NAMALWA (cell line): ENCODE data around the gene CUTA.

Experiments
- DNase-seq: peaks from one replicate; pipeline ENCODE4 v3.0.0-alpha.2; 2015; ENCODE audit warnings: low spot score

CUTA gene, protein sequence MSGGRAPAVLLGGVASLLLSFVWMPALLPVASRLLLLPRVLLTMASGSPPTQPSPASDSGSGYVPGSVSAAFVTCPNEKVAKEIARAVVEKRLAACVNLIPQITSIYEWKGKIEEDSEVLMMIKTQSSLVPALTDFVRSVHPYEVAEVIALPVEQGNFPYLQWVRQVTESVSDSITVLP

DNA sequence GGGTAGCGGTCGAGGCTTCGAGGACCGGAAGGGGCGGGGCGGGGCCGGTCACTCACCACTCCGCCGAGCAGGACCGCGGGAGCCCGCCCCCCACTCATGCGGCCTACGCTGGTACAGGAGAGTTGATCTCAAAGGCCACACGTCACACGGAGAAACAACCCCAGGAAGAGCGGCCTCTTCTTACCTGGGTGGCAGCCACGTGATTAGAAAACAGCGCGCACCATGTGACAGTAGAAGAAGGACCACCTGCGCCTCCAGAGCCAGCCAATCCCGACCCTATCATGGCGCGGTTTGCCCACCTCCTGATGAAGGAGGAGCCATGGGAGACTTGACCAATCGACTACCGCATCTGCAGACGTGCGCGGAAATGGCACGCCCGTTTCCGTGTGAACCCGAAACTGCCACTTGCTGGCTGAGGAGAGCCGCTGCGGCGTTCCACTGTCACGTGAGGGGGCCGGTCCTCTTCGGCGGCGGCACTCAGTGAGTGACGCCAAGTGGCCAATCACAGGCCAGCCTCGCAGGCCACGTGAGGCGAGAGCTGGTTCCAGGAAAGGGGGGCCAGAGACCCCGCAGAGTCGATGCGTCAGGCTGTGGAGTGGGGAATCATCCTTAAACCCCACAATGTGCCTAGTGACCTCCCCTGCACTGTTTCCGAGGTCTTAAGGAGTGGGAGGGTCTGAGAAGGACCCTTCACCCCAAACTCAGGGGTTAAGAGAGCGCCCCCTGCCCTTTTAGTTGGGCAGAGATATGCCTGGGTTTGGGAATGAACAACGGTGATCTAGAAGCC is at the start of gene CUTA:
Gene CUTA, minus strand, starts transcription at position 205 of the 787 bp plus-strand sequence. Its CDS starts 107 bp downstream, at position 98.
- peak; percentile 100 for DNase-seq

DNA sequence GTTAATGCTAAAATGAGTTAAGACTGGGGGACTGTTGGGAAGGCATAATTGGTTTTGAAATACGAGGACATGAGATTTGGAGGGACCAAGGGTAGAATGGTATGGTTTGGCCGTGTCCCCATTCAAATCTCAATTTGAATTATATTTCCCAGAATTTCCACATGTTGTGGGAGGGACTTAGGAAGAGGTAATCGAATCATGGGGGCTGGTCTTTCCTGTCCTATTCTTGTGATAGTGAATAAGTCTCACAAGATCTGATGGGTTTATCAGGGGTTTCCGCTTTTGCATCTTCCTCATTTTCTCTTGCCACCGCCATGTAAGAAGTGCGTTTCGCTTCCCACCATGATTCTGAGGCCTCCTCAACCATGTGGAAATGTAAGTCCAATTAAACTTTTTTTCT is 49.2 kb upstream of the CUTA start:
- no peak for DNase-seq

DNA sequence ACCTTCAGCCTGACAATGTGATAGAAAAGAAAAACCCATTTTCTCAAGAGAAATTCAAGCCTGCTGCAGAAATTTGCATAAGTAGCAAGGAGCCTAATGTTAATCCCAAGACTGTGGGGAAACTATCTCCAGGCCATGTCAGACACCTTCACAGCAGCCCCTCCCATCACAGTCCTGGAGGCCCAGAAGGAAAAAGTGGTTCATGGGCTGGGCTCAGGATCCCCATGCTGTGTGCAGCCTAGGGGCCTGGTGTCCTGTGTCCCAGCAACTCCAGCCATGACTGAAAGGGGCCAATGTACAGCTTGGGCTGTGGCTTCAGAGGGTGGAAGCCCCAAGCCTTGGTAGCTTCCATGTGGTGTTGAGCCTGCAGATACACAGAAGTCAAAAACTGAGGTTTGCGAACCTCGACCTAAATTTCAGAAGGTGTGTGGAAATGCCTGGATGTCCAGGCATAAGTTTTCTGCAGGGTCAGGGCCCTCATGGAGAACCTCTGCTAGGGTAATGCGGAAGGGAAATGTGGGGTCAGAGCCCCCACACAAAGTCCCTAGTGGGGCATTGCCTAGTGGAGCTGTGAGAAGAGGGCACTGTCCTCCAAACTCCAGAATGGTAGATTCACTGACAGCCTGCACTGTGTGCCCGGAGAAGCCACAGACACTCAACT is 48.3 kb upstream of the CUTA start:
- no peak for DNase-seq

DNA sequence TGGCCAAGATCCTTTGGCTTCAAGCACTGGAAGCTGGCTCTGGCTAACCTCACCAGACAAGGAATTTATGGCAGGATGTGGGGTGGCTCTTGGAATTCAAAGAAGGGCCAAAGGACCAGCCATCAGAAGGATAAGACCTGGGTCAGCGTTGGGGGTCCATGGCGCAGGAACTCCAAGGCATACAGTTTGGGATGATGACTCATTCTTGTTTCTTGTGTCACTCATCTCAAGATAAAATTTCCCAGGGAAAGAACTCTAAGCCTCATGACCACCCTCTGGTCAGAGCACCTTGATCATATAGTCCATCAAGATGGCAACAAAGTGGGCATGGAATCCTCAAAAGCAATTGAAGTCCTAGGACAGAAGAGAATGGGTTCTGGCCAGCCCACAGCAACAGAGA is 41.3 kb upstream of the CUTA start:
- no peak for DNase-seq

DNA sequence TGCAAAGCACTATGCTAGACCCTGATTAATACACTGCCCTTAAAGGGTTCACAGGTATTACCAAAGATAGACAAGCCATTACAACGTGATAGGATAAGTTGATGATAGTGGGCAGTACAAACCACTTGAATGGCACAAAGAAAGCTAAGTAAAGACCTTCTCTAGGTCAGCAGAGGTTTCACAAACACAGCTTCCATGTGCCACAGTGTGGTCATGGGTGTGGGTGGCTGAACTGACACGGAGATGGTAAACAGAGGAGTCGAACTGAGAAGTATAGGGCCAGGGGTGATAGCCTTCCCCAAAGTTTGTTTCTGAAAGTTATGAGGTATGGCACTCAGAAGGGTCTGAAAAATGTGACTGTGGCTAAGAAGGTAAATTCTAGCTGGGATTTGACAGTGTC is 40.8 kb upstream of the CUTA start:
- no peak for DNase-seq

DNA sequence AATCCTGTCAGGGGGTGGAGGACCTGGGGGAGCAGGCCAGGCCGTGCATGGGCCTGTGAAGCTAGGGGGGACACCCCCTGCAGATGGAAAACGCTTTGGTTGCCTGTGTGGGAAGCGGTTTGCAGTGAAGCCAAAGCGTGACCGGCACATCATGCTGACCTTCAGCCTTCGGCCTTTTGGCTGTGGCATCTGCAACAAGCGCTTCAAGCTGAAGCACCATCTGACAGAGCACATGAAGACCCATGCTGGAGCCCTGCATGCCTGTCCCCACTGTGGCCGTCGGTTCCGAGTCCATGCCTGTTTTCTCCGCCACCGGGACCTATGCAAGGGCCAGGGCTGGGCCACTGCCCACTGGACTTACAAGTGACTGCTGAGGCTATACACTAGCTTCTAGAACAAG is 38.2 kb upstream of the CUTA start:
- no peak for DNase-seq

DNA sequence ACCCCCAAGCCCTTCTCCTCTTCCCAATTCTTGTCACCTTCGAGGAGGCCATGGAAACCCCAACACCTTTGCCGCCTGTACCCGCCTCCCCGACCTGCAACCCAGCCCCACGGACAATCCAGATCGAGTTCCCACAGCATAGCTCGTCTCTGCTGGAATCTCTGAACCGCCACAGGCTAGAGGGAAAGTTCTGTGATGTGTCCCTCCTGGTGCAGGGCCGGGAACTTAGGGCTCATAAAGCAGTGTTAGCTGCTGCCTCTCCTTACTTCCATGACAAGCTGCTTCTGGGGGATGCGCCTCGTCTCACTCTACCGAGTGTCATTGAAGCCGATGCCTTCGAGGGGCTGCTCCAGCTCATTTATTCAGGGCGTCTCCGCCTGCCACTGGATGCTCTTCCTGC is 37.1 kb upstream of the CUTA start:
- DNase-seq: no peak

DNA sequence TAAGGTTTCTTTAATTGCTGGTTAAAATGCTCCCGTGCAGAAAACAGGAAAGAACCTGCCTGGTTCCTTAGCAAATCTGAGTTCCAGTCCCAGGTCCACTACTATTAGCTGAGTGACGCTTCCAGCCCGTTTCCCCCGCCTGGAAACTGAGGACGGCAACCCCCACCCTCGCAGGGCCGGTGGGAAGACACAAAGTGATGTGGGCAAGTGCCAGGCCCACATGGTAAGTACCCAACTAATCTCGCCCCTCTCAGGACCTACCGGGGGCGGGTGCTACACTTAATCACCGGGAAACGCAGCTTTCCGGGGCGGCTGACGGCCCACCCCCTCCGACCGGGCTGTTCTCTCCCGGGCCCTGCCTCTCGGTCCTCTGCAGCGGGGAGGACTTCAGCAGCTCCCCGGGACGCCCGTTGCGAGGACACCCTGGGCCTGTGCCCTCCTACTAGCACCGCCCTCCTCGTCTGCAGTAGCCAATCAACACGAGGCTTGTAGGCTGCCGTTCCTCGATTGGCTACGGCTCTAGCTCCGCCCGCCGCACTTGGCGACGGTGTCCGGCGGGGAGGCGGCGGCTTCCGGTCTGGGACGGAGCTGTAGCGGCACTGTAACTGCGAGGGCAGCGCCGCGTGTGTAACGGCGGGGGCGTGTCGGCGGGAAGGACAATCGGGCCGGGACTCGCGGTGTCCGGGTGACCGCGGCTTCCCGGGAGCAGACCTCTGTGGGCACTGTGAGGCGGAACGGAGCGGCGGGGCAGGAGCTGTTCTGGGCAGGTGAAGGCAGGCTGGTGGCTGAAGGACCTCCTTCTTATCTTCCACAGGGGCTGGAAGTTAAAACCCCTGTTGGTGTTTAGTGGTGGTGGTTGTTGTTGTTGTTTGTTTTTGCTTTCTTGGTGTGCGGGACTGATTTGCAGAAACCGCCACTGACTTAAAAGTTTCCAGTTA is 36.4 kb upstream of the CUTA start, which contains the start of gene ZBTB9:
Gene ZBTB9, plus strand, starts transcription at position 568 of the 938 bp plus-strand sequence. CDS start 525 bp downstream, outside the sequence.
- DNase-seq: peak; percentile 96

DNA sequence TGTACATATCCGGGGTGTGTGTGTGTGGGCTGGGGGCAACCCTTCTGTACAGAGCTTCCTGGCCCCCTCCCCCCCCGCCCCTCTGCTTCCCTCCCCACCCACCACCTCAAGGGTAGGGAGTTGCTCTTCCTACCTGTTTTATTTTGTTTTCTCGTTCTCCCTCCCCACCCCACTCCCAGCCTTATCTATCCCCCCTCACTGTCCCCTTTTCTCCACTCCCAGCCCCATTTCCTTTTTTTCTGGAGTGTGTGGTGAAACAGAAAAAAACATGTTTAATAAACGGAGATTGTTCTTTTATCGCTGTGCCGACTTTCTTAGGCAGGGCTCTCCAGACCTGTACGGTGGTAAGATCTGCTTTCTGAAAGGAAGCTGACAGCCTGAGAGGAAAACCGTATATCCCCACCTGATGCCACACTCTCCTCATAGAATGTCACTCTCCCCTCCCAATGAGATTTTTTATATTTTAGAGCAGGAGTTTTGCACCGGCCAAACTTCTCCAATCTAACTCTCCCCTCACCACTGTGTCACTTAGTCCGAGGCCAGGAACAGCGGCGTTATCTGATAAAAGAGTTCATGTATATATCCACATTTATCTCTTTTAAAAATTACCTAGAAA is 35.6 kb upstream of the CUTA start:
- peak; percentile 36 for DNase-seq

DNA sequence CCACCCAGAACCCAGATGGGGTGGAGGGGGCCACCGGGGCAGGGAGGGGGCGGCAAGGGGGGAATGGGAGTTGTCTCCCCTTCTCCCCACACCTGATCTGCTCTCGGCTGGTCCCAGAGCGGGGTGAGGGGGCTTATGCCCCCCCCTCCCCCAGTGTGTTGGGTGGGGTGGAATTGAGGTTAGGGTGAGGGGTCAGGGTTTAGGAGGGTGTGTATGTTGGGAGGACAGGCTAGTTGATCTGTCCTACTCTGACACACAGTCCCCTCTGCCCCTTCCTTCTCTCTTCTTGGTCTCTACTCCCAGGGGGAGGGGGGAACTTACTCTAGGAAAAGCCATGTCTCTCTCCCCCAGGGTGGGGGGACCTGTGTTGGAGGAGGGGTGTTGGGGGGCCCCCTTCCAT is 34.6 kb upstream of the CUTA start:
- DNase-seq: no peak

DNA sequence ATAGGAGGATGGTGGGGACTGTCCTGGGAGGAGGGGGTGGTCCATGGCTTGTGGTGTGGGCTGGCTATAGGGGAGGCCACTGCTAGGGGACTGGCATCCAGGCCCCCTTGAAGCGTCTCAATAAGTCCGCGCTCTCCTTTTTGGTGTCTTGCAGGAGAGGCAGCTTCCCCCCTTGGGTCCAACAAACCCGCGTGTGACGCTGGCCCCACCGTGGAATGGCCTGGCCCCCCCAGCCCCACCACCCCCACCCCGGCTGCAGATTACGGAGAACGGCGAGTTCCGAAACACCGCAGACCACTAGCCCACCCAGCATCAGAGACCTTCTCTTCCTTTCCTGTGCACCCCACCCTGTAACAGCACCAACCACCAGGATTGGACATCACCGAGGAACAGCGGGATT is 33.7 kb upstream of the CUTA start:
- DNase-seq: no peak

DNA sequence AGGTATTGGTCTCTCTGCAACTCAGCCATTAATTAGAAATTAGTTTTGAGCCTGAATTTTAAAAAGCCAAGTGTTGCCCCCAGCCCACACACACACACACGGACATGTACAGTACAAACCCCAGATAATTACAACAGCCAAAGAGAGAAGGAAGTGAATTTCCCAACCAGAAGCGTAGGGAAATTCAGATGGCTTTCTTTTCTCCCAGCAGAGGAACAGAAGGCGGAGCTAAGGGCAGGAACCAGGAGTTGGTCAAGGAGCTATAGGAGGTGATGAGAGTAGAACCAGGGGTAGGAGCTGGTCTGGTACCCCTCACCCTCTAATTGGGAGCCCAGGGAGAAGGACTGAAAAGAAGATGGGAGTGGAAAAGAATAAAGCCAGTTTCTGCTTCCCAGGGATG is 32.5 kb upstream of the CUTA start:
- no peak for DNase-seq

DNA sequence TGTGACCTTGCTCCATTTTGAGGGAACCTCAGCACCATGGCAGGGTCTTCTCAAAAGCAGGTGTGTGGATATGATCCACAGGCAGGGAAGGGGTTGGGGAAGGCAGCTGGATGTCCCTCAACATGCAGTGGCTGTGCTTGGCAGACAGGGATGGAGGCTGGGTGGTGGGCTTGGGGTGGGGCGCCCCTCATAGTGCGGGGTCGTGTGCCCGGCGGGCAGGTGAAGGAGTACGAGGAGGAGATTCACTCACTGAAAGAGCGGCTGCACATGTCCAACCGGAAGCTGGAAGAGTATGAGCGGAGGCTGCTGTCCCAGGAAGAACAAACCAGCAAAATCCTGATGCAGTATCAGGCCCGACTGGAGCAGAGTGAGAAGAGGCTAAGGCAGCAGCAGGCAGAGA is 28.4 kb upstream of the CUTA start:
- DNase-seq: no peak

DNA sequence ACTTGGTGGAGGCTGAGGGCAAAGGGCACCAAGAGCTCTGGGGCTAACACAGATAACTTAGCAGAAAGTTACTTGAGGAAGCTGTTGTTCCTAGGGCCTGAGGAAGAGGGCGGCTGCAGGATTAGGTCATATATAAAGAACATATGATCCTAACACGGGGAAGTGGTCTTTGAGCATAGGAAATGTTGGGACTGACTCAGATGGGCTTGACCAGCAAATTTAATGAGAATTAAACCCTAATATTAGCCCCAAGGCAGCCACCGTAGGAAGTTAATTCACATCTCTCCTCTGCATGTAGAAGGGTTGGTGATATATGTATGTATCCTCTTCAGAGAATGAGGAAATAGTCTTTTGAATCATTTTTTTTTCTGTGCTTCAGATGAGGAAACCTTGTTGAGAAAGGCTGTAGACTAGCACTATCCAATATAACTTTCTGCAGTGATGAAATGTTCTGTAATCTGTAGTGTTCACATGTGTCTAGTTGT is 27.3 kb upstream of the CUTA start:
- no peak for DNase-seq

DNA sequence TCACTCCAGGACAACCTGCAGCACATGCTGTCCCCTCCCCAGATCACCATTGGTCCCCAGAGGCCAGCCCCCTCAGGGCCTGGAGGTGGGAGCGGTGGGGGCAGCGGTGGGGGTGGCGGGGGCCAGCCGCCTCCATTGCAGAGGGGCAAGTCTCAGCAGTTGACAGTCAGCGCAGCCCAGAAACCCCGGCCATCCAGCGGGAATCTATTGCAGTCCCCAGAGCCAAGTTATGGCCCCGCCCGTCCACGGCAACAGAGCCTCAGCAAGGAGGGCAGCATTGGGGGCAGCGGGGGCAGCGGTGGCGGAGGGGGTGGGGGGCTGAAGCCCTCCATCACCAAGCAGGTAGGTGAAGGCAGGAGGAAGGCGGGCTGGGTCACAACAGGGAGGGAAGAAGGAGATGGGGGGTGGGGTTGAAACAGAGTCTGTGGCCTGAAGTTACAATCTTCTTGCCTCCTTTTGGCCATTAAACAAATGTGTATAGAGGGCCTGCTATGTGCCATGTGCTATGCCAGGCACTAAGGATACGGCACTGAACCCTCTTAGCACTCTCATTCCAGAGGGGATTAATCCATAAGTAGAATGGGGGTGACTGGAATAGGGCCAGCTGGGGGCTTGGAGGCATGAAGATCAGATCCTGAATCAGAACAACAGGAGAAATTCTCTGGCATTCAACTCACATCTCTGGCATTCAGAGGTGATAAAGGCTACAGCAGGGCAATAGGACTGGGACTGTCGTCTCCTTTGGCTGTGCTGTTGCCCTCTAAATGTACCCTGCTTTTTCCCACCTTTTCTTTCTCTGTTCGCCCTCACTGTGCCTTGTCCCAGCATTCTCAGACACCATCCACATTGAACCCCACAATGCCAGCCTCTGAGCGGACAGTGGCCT is 26.0 kb upstream of the CUTA start:
- no peak for DNase-seq

DNA sequence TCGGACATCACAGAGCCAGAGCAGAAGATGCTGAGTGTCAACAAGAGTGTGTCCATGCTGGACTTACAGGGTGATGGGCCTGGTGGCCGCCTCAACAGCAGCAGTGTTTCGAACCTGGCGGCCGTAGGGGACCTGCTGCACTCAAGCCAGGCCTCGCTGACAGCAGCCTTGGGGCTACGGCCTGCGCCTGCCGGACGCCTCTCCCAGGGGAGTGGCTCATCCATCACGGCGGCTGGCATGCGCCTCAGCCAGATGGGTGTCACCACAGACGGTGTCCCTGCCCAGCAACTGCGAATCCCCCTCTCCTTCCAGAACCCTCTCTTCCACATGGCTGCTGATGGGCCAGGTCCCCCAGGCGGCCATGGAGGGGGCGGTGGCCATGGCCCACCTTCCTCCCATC is 25.1 kb upstream of the CUTA start:
- no peak for DNase-seq

DNA sequence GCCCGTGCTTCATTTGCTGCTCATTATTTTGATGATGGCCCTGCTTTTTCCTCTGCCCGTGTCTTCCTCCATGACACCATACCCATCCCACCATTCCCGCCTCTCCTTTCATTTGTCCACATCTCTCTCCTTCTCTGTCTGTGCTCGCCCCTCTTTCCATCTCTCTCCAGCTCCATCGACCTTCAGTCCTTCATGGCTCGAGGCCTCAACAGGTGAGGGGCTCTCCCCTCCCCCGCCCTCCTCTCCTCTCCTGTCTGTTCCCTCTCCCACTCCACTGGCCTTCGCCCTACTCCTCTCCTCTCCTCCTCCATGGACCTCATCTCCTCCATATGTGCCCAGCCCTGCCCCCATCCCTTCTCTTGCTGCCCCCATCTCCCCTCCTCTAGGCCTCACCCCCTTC is 24.4 kb upstream of the CUTA start:
- DNase-seq: no peak

DNA sequence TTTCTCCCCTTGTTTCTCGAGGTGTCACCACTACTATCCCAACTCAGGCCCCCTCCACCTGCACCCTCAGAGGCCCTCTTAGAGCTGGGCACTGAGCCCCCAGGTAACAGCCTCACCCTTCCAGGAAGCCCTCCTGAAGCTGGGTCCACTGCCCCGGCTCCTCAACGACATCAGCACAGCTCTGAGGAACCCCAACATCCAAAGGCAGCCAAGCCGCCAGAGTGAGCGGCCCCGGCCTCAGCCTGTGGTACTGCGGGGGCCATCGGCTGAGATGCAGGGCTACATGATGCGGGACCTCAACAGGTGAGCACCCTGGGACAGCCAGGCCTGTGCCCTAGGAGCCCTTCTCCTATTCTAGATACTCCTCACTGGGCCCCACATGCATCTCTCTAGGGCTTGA is 23.6 kb upstream of the CUTA start:
- DNase-seq: no peak

DNA sequence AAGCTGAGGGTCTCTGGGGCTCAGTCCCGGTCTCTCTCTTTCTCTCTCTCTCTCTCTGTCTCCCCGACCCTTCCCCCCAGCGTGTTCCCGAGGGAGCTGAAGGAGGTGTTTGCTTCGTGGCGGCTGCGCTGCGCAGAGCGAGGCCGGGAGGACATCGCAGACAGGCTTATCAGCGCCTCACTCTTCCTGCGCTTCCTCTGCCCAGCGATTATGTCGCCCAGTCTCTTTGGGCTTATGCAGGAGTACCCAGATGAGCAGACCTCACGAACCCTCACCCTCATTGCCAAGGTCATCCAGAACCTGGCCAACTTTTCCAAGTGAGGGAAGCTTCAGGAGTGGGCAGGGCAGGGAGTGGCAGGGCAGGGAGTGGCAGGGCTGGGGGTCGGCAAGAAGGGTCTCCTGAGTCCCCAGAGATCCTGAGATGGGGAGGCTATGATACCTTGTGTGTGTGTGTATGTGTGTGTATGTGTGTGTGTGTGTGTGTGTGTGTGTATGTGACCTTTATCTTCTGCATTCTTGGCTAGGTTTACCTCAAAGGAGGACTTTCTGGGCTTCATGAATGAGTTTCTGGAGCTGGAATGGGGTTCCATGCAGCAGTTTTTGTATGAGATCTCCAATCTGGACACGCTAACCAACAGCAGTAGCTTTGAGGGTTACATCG is 22.9 kb upstream of the CUTA start:
- no peak for DNase-seq
